GM21515 (cell line): ENCODE results near the gene NCCRP1.

Experiments used
- ATAC-seq: cut with Tn5 transposase; IDR thresholded peaks from one replicate; pipeline ENCODE4 v1.9.1; 2021; ENCODE audit not compliant: unreplicated experiment

Gene NCCRP1, protein sequence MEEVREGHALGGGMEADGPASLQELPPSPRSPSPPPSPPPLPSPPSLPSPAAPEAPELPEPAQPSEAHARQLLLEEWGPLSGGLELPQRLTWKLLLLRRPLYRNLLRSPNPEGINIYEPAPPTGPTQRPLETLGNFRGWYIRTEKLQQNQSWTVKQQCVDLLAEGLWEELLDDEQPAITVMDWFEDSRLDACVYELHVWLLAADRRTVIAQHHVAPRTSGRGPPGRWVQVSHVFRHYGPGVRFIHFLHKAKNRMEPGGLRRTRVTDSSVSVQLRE

DNA sequence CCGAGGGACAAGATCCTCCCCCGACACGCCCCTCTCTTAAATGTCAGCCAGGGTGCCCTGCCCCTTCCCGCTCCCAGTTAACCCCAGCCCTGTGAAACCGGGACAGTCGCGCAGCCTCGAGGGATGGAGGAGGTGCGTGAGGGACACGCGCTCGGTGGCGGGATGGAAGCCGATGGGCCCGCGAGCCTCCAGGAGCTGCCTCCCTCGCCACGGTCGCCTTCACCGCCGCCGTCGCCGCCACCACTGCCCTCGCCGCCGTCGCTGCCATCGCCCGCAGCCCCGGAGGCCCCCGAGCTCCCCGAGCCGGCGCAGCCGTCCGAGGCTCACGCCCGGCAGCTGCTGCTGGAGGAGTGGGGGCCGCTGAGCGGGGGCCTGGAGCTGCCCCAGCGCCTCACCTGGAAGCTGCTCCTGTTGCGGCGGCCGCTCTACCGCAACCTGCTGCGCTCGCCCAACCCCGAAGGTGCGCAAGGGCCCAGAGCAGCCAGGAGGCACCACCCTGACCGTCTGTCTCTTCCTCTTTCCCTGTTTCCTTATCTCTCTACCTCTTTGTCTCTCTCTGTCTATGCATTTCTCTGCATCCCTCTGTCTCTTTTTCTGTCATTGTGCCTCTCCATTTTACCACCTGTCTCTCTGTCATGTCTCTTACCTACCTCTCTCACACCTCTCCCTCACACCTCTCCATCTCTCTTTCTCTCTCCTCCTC lies at the start of gene NCCRP1:
Gene NCCRP1 (plus strand): TSS at position 105 of the 703 bp plus-strand sequence. CDS start 19 bp downstream, at position 124.
- no peak for ATAC-seq

DNA sequence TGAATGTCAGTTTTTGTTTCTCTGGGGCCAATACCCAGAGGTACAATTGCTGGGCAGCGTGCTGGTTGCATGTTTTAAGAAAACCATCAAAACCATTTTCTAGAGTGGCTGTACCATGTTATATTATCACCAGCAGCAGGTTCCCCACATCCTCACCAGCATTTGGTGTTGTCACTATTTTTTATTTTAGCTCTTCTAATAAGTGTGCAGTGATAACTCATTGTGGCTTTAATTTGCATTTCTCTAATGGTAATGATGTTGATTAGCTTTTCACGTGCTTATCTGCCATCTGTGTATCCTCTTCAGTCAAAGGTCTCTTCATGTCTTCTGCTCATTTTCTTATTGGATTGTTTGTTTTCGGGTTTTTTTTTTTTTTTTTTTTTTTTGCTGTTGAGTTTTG lies 49.3 kb upstream of the NCCRP1 start:
- ATAC-seq: no peak

DNA sequence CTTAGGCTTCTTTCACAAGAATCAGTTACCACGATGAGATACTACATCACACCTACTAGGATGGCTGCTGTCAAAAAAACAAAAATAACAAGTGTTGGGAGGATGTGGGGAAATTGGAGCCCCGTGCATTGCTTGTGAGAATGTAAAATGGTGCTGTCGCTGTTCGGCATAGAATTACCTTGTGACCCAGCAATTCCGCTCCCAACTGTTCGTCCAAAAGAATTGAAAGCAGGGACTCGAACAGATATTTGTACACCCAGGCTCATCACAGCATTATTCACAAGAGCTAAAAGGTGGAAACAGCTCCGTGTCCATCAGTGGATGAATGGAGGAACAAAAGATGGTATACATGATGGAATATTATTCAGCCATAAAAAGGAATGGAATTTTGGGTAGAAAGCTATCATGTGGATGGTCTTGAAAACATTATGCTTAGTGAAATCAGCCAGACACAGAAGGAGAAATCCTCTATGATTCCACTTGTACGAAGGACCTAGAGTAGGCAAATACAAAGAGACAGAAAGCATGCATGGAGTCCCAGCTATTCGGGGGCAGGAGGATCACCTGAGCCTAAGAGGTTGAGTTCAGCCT lies 47.7 kb upstream of the NCCRP1 start:
- no peak for ATAC-seq

DNA sequence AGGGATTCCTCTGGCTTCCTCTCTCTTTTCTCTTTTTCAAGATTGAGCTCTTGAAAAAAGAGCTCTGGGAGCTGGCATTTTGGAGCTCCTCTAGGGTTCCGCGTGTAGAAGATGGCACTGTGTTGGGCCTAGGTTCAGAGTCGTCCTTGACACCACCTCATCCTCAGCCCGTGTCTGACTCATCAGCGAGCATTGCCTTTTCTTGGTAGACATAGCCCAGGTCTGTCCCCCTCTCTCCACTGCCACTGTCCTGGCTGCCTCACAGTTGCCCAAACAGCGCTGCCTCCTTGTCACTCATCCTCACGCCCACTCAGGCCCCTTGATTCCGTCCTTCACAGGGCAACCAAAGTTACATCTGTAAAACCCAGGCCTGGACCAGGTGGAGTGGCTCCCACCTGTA lies 46.5 kb upstream of the NCCRP1 start:
- no peak for ATAC-seq

DNA sequence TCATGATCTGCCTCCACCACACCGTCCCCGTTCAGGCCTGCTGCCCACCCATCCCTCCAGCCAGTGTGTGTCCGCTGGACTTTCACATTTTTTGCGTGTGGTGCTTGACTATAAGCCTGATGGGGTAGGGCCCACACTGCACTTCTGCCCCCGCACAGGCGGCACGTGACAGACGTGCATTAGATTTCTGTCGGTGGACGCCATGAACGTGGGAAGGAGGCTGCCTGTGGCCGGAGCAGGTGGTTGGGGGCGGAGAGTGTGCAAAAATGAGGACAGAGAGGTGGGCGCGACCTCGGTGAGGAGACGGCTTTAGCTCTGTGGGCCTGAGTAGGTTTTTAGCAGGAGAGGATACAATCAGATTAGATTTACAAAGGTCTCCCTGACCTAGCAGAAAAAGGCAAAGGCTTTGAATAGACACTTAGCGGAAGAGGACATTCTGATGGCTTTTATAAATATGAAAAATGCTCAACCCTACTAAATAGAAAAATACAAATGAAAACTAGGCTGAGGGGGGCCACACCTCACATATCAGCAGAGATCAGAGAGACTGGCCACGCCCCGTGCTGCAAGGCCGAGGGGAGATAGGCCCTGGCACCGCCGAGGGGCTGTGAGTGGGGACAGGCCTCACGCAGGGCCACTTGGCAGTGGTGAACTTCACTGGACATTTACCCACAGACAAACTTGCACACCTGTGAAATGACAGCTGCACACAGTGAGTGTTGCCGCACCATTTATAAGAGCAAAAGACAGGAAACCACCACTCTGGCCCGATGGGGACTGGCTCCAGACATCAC lies 45.8 kb upstream of the NCCRP1 start:
- no peak for ATAC-seq

DNA sequence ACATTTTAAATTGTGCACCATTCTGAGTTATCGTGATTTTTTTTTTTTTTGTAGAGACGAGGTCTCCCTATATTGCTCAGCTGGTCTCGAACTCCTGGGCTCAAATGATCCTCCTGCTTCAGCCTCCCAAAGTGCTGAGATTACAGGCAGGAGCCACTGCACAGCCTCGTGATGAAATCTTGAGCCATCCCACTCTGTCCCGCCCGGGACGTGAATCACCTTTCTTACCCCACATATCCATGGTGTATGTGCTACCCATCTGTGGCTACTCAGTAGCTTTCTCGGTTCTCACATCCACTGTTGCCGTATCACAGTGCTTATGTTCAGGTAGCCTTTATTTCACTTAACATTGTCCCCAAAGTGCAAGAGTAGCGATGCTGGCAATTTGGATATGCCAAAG lies 44.7 kb upstream of the NCCRP1 start:
- no peak for ATAC-seq

DNA sequence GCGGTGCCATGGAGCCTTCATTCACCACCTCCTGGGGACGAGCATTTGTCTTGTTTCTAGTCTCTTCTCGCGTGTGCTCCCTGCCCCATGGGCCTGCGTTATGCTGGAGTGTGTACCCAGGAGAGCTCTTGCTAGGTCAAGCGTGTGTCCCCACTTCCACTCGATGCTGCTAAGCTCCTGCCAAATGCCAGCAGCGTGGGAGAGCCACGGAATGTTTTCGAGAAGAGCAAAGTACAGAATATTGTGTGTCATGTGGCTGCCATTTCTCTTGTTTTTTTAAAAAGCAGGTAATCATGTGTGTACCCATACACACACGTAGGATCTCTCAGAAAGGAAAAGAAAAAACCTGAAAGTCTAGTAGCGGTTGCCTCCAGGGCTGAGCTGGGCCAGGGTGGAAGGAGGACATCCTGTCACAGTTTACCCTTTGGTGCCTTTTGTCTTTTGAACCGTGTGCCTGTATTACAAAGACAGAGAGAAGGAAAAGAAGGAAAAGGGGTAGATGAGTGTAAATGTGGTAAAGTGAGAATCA lies 42.6 kb upstream of the NCCRP1 start:
- ATAC-seq: no peak

DNA sequence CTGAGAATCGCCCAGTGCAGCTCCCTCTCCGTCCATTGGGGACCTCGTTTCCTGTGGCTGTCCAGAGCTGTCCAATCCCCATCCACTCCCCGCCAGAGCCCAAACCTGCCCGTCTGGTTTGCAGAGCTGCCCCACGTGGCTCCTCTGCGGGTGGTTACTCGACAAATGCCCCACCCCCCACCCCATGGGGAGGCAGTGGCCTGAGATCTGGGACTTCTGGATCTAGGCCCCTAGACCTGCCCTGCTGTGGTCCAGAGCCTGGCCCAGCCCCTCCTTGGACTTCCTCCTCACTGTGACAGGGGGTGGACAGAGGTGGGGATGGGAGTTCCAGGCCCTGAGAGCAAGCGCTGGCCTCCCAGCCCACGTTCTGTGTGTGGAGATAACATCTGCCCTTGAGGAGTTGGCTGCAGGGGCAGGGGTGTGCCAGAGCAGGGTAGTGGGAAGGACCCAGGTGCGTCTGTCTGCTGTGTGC lies 42.1 kb upstream of the NCCRP1 start:
- ATAC-seq: no peak

DNA sequence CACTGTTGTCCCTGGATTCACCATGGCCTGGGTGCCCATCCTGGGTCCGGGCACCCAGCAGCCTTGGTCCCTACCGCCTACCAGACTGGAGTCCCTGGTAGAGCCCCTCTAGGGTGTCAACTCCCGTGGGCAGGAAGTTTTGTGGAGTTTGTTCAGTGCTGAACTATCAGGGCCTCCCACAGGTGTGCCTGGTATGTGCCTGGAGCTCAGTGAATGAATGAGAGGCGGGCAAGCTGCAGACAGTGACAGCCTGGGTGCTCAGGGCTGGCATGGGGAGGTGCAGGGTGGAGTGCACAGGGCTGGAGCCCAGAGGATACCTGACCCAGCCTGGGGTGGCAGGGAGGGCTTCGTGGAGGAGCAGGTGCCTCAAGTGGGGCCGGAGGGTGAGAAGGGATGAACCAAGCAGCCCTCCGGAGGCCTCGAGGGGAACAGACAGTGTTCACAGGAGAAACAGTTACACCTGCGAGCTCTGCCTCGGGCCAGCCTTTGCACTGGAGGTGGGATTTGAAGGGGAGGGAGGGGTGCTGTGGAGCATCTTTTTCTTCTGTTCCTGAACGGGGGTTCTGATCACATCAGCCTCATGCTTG lies 41.6 kb upstream of the NCCRP1 start:
- no peak for ATAC-seq

DNA sequence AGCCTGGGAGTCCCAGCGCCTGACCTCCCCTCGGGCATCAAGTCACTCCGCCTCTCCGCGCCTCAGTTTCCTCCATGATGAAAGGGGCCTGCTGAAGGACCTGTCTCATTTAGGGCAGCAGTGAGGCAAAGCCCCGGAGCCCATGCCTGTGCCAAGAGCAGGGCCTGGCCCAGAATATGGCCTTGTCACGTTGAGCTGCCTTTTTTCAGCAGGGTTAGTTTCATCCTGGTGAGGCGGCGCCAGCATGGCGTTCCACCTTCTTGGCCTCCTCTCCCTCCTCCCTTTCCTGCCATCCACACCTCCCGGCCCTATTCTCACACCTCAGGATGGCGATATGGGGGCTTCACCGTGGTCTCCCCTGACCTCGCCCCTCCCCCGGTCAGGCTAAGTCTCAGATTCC lies 41.0 kb upstream of the NCCRP1 start:
- ATAC-seq: no peak

DNA sequence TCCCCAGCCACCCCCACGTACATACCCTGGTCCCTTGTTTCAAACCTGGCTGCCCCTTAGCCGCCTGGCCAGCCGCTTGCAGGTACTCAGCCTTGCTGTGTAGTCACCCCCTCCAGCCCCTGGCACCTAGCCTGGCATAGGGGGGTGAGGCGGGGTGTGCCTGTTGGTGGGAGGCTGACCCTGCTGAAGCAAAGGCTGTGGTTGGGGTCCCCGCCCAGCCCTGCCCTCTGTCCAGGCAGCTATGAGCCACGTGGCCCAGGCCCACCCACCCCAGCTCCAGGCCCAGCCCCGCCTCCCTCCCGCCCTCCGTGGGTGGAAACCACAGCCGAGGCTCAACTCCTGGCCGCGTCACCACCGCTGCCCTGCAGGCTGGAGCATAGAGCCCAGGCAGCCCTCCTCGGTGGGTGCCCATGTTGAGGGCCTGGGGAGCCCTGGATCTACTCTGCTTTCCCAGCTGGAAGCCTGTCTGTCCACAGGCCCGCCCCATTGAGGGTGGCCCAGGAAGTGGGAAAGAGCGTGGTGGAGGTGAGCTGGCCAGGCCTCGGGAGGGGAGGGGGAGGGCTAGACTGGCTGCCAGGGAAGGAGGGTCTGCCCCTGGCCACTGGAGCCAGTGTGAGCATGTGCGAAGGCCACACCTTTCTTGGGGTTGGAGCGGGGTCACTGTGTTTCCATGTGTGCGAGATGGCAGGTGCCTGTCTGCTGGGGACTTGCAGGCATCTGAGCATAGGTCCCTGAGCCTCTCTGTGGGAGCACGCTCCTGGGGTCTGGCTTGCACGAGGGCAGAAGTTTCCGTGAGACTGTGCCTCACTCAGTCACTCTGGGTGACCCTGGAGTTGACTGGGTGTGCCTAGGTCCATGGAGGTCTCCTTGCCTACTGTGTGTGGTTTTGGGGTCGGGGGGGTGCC lies 40.2 kb upstream of the NCCRP1 start:
- ATAC-seq: no peak

DNA sequence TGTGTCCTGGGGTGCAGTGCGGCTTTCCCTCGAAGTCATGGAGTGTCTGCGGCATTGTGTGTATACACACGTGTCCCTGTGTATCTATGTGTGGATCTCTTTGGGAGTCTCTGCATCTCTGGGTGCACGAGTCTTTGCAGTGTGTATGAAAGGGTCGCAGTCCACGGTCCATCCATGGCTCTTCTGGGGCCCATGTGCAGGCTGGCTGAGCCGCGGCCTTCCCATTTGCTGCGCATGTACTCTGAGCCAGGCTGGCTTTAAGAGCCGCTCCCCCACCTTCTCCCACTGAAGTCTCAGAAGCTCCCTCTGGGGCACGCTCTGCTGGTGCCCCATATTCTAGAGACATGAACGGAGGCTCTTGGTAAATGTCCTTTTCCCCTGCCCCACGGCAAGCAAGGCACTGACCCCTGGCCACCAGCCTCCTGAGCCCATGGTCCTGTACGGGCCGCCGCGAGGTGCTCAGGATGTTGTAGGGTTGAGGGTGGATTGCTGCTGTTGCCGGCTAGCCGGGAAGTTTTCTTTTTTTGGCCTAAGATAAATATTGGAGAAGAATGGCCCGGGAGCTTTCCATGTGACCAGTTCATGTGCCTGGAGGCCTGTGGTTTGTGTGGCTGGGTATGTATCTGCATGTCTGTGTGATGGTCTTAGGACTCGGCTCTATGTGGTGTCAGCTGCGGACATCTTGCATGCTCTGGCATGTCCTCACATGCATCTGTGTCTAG lies 39.3 kb upstream of the NCCRP1 start:
- ATAC-seq: no peak

DNA sequence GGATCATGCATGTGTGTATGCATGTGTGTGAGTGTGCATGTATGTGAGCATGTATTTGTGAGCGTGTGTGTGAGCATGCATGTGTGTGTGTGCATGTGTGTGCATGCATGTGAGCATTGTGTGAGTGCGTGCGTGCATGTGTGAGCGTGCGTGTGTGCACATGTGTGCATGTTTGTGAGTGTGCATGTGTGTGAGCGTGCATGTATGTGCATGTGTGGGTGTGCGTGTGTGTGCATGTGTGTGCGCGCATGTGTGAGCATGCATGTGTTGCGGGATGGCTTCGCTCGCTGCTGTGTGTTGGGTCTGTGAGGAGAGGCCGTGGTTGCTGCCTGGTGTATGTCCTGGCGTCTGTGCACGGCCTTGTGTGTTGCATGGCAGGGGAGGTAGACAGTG lies 38.8 kb upstream of the NCCRP1 start:
- ATAC-seq: no peak

DNA sequence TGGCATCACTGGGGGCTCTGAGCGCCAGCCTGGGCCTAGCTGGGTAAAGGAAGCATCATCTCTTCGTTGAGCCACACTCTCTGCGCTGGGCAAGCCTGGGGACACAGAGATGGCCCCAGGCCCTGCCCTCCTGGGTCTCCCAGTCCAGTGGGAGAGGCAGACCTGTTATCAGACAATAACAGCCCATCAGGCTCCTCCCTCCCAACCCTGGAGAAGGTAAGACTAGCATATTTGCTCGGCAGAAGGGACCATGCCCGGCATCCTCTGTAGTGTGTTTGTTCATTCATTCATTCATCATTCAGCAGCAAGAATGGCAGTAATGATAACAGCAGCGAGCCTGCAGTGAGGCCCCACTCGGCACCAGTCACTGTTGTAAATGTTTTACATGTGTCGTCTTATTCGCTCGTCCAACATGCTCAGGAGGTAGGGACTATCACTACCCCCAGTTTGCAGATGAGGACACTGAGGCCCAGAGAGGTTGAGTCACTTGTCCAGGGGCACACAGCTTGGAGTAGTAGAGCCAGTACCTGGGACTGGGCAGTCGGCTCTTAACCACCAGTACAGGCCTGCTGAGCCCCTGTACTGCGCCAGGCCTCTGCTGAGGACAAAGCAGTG lies 38.0 kb upstream of the NCCRP1 start:
- ATAC-seq: no peak

DNA sequence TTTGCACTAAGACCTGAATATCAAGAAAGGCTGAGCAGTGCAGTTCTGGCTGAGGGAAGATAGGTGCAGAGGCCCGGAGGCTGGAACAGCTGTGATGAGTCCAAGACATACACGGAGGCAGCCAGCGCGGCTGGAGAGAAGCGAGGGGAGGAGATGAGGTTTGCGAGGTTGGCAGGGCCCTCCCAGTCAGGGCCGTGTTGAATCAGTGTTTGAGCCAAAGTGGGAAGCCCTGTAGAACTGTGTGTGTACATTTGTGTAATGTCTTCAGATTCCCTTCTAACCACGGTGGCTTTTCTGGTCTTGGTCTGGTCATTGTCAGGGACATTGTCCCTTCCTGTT lies 36.3 kb upstream of the NCCRP1 start:
- no peak for ATAC-seq

DNA sequence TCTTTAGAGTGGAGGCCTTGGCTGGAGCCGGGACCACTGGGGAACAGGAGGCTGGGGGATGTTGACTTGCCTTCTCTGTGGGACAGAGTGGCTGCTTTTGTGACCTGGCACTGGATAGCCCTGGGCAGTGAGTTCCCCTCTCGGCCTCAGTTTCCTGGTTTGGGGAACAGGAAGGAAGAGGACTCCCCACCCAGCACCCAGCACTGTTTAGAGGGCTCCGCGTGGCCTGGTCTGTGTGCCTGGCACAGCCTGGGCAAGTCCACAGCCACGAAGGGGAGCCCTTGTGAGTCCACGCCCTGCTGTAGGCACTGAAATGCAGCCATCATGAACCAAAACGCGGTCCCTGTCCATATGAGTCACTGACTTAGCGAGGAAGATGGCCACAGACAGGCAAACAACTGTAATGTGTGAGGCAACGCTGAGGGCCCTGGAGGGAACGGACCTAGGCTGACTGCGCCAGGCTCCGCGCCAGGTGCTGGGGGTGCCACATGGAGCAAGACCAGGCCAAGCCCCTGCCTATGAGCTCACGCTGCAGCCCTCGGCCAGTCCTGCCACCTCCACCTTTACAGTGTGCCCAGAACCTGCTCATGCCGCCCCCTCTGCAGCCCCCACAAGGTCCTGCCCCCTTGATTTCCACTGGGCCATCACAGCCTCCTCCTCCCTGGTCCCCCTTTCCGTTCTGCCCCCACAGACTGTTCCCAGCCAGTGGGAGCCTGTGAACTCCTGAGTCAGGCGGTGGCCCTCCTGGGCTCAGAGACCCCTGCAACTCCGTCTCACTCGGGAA lies 35.7 kb upstream of the NCCRP1 start:
- ATAC-seq: no peak

DNA sequence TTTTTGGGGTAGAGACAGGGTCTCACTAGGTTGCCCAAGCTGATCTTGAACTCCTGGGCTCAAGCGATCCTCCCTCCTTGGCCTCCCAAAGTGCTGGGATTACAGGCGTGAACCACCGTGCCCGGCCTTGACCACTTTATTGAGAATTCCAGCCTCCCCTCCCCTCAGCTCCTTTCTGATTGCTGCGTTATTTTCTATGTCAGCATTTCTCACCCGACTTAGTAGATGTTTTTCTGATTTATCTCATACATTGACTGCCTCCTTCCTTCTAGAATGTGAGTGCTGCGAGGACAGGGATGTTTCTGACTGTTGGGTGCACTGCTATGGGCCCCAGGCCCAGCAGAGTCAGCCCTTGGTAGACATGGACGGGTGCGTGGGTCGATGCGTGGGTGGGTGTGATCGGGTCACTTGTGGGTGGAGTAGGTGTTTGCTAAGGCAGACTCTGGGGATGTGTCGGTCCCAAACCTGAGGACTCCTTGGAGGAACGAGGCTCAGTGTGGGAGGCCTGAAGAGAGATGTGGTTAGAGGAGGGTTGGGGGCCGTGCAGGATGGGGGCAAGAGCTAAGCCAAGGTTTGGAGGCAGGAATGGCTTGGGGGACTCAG lies 34.2 kb upstream of the NCCRP1 start:
- ATAC-seq: no peak

DNA sequence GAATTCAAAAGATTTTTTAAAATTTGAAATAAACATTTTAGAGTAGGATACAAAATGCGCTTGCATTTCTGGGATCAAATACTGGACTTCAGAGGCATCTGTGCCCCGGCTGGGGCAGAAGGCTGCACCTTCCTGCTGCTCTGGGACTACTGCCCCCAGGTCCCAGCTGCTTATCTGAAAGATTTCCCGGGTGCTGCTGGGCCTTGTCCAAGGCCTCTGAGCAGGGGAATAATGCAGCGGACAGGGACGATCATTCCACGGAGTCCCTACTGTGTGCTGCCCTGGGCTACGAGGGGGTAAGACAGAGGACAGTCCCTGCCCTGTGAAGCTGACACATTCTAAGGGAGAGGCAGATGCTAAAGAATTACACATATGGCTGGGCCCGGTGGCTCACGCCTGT lies 33.1 kb upstream of the NCCRP1 start:
- no peak for ATAC-seq
